HEK293T (cell line): Measurements from ENCODE around the gene WHAMM.

Source experiments
- ARNT ChIP-seq: fragments of 450-650 bp; IDR thresholded peaks from 2 replicates; pipeline ENCODE4 v1.6.1; 2017; ENCODE audit warnings: mild to moderate bottlenecking
- BHLHE40 ChIP-seq: fragments of 450-650 bp; IDR thresholded peaks from 2 replicates; pipeline ENCODE4 v1.6.1; 2016; ENCODE audit warnings: mild to moderate bottlenecking, moderate library complexity, borderline replicate concordance
- CTBP1 ChIP-seq: fragments of 450-650 bp; IDR thresholded peaks from 2 replicates; pipeline ENCODE4 v1.6.1; 2016; ENCODE audit warnings: borderline replicate concordance
- ELF4 ChIP-seq: fragments of 450-650 bp; IDR thresholded peaks from 2 replicates; pipeline ENCODE4 v1.6.1; 2017; ENCODE audit warnings: antibody characterized with exemption
- FOXK2 ChIP-seq: fragments of 450-650 bp; IDR thresholded peaks from 2 replicates; pipeline ENCODE4 v1.6.1; 2016; ENCODE audit warnings: mild to moderate bottlenecking
- FOXM1 ChIP-seq: fragments of 450-650 bp; IDR thresholded peaks from 2 replicates; pipeline ENCODE4 v1.6.1; 2017; ENCODE audit warnings: mild to moderate bottlenecking, borderline replicate concordance
- HDGF ChIP-seq: fragments of 450-650 bp; IDR thresholded peaks from 2 replicates; pipeline ENCODE4 v1.6.1; 2017; ENCODE audit warnings: antibody characterized with exemption, borderline replicate concordance
- L3MBTL2 ChIP-seq: fragments of 450-650 bp; conservative IDR thresholded peaks from 2 replicates; pipeline ENCODE4 v1.6.1; 2016; ENCODE audit warnings: mild to moderate bottlenecking
- LEF1 ChIP-seq: fragments of 450-650 bp; IDR thresholded peaks from 2 replicates; pipeline ENCODE4 v1.6.1; 2017; ENCODE audit warnings: mild to moderate bottlenecking, borderline replicate concordance
- NFRKB ChIP-seq: fragments of 450-650 bp; IDR thresholded peaks from 2 replicates; pipeline ENCODE4 v1.6.1; 2016; ENCODE audit warnings: mild to moderate bottlenecking, moderate library complexity
- SP1 ChIP-seq: fragments of 450-650 bp; IDR thresholded peaks from 2 replicates; pipeline ENCODE4 v1.6.1; 2017
- SUZ12 ChIP-seq: fragments of 450-650 bp; IDR thresholded peaks from 2 replicates; pipeline ENCODE4 v1.6.1; 2016; ENCODE audit warnings: mild to moderate bottlenecking
- TARDBP ChIP-seq: fragments of 450-650 bp; IDR thresholded peaks from 2 replicates; pipeline ENCODE4 v1.6.1; 2016
- ZNF384 ChIP-seq: fragments of 450-650 bp; IDR thresholded peaks from 2 replicates; pipeline ENCODE4 v1.6.1; 2016

GRCh38 chr15:82798531-82799166 lies 10.8 kb upstream of the WHAMM start:
- no peak for TF ChIP-seq BHLHE40
- TF ChIP-seq LEF1: no peak
- TF ChIP-seq FOXM1: no peak
- no peak for TF ChIP-seq FOXK2
- no peak for TF ChIP-seq CTBP1
- TF ChIP-seq SP1: no peak
- no peak for TF ChIP-seq SUZ12
- TF ChIP-seq ZNF384: peak; percentile 30; the same call in 1 of the 2 replicates
- TF ChIP-seq HDGF: no peak
- no peak for TF ChIP-seq TARDBP
- TF ChIP-seq ARNT: no peak
- no peak for TF ChIP-seq NFRKB
- no peak for TF ChIP-seq ELF4
- no peak for TF ChIP-seq L3MBTL2
